K562 (cell line): Measurements from ENCODE around the gene MAP3K14. TPM values are rescaled to one million over a fixed set of nuclear protein-coding genes. Genes with fewer than 3 reads are reported as not detected.

Source experiments
- CBX1 ChIP-seq: sonication (generic); IDR thresholded peaks from 2 replicates; pipeline ENCODE4 v1.6.1; 2016; ENCODE audit warnings: antibody characterized with exemption, low read depth, mild to moderate bottlenecking
- CREM ChIP-seq: IDR thresholded peaks from 2 replicates; pipeline ENCODE4 v1.6.1; 2014; ENCODE audit warnings: antibody characterized with exemption, low read depth
- E2F1 ChIP-seq: sonication (generic); formaldehyde crosslinking; IDR thresholded peaks from 2 replicates; pipeline ENCODE4 v1.8.1; 2023; ENCODE audit warnings: mild to moderate bottlenecking, missing genetic modification reagents, moderate library complexity
- HIVEP1 ChIP-seq: fragments of 250-450 bp; sonication (Bioruptor Pico); IDR thresholded peaks from 2 replicates; pipeline ENCODE4 v1.4.0; 2020; ENCODE audit warnings: mild to moderate bottlenecking
- HMGXB4 ChIP-seq: sonication (generic); formaldehyde crosslinking; IDR thresholded peaks from 2 replicates; pipeline ENCODE4 v1.8.1; 2023; ENCODE audit warnings: mild to moderate bottlenecking, missing genetic modification reagents
- MCM3 ChIP-seq: fragments of 450-650 bp; IDR thresholded peaks from 2 replicates; pipeline ENCODE4 v1.6.1; 2016
- NFYB ChIP-seq: IDR thresholded peaks from 2 replicates; pipeline ENCODE4 v1.6.1; 2011; ENCODE audit warnings: mild to moderate bottlenecking, moderate library complexity; ENCODE audit not compliant: insufficient read length; ENCODE audit errors: extremely low read depth
- POLR2B ChIP-seq: fragments of 450-650 bp; IDR thresholded peaks from 2 replicates; pipeline ENCODE4 v1.6.1; 2018; ENCODE audit warnings: low read depth; ENCODE audit not compliant: partially characterized antibody
- SRSF1 ChIP-seq: fragments of 200-400 bp; formaldehyde crosslinking; IDR thresholded peaks from 2 replicates; pipeline ENCODE4 v1.6.1; 2017; ENCODE audit warnings: mild to moderate bottlenecking, low read depth, low read length, moderate library complexity
- SRSF7 ChIP-seq: fragments of 200-400 bp; formaldehyde crosslinking; optimal IDR thresholded peaks from 2 replicates; pipeline ENCODE3; 2017; ENCODE audit warnings: mild to moderate bottlenecking, low read depth, low read length
- THAP12 ChIP-seq: fragments of 250-450 bp; sonication (Bioruptor Pico); IDR thresholded peaks from 2 replicates; pipeline ENCODE4 v1.9.0; 2021; ENCODE audit warnings: mild to moderate bottlenecking, inconsistent platforms
- ZBTB33 ChIP-seq: sonication (generic); formaldehyde crosslinking; IDR thresholded peaks from 2 replicates; pipeline ENCODE4 v1.8.1; 2023; ENCODE audit warnings: mild to moderate bottlenecking, missing genetic modification reagents
- ZNF146 ChIP-seq: IDR thresholded peaks from one replicate; pipeline ENCODE4 v1.6.1; 2018; ENCODE audit warnings: missing compliant biosample characterization; ENCODE audit not compliant: unreplicated experiment
- ZNF398 ChIP-seq: fragments of 250-450 bp; sonication (Bioruptor Pico); IDR thresholded peaks from 2 replicates; pipeline ENCODE4 v1.8.0; 2021; ENCODE audit warnings: moderate library complexity, mild to moderate bottlenecking, inconsistent platforms
- ZNF696 ChIP-seq: fragments of 250-450 bp; sonication (Bioruptor Pico); conservative IDR thresholded peaks from 2 replicates; pipeline ENCODE4 v1.4.0; 2020; ENCODE audit warnings: mild to moderate bottlenecking, moderate library complexity
- ZNF717 ChIP-seq: fragments of 250-450 bp; sonication (Bioruptor Pico); IDR thresholded peaks from 2 replicates; pipeline ENCODE4 v1.5.0; 2021
- ZNF740 ChIP-seq, 3 experiments: fragments of 200-800 bp in 1 of 3; sonication (Bioruptor generic) in 1 of 3; sonication (generic) in 1 of 3; formaldehyde crosslinking in 1 of 3; IDR thresholded peaks; 2 replicates each; pipeline versions ENCODE4 v1.6.1 to v1.8.0; 2016 to 2022; ENCODE audit warnings: mild to moderate bottlenecking in 2 of 3, missing compliant biosample characterization in 2 of 3, missing genetic modification characterization in 2 of 3, missing genetic modification reagents in 1 of 3
- polyA plus RNA-seq, 8 experiments: library from polyadenylated mRNA; depleted of rRNA in 4 of 8; stranded (reverse) in 5 of 8; unstranded in 3 of 8; fragments of >200 nt; fragmentation: Nextera tagmentation in 2 of 8; fragmentation: Illumina TruSeq in 1 of 8; extraction: Ambion mirVana in 2 of 8; extraction: Trizol in 1 of 8; gene quantifications; 2 replicates each; pipeline versions ENCODE4 v1.2.1 to v1.2.3, GENCODE V29; 2011 to 2014; ENCODE audit warnings: inconsistent platforms in 1 of 8, missing spikeins in 1 of 8
- total RNA-seq, 7 experiments: library from RNA; depleted of rRNA in 6 of 7; stranded (reverse); fragments of >200 nt in 6 of 7; fragmentation: Illumina TruSeq in 2 of 7; extraction: Trizol in 2 of 7; gene quantifications; 2 replicates each; pipeline versions ENCODE4 v1.2.1 to v1.2.3, GENCODE V29; 2011 to 2021; ENCODE audit warnings: low replicate concordance in 1 of 7

Gene MAP3K14
- total and polyA plus RNA-seq, 9 of the 15 experiments (the other 6 are each of a cell fraction or from before 2014, with no cell fraction given) = 0.45 to 8.7 (median 3.2) TPM

GRCh38 chr17:45293413-45294211 is 23.2 kb downstream of the MAP3K14 start (continued):
- TF ChIP-seq ZNF696 (CRISPR knock-in tag) (no peak), POLR2B (no peak), NFYB (no peak), ZNF740 (CRISPR knock-in tag; IDR thresholded peaks at IDR 0.05) (no peak), ZNF740 (tag; IDR thresholded peaks at IDR 0.05) (no peak), SRSF7 (no peak), THAP12 (CRISPR knock-in tag) (no peak), HIVEP1 (CRISPR knock-in tag) (no peak), ZNF398 (CRISPR knock-in tag) (no peak), SRSF1 (no peak), CREM (peak; percentile 3; the same call in 1 of the 2 replicates), MCM3 (no peak), CBX1 (no peak), E2F1 (CRISPR knock-in tag) (no peak), HMGXB4 (no peak), ZNF717 (no peak), ZNF146 (no peak), ZBTB33 (no peak)
